ENCODE results near the gene TUBGCP6.

- TF ChIP-seq CTCF (IDR thresholded peaks at IDR 0.05) (no peak), POLR2A (IDR thresholded peaks at IDR 0.05) (no peak)
These were observed 59.9 kb downstream of the TUBGCP6 start for GRCh38 chr22:50184902-50185374.

Data from esophagus squamous epithelium (tissue), 4 donors.